GM18517 (cell line): Measurements from ENCODE around the gene POLR2B.
"Not testable (repeated sequence)": the region's sequence is repeated elsewhere in the genome, so short reads cannot be mapped to it uniquely, and the experiment has no call there.

Experiments
- ATAC-seq: cut with Tn5 transposase; IDR thresholded peaks from one replicate; pipeline ENCODE4 v1.9.1; 2021; ENCODE audit warnings: mild to moderate bottlenecking, moderate library complexity; ENCODE audit not compliant: unreplicated experiment

POLR2B gene

GRCh38 chr4:56986192-56986591 lies 7.5 kb downstream of the POLR2B start:
- ATAC-seq: no peak

- no peak for ATAC-seq
Measured at GRCh38 chr4:56986952-56987351, 8.3 kb downstream of the POLR2B start.

- ATAC-seq: no peak
Measured at GRCh38 chr4:56990109-56990905, 11.6 kb downstream of the POLR2B start.

- no peak for ATAC-seq
Measured at GRCh38 chr4:56995525-56995924, 16.8 kb downstream of the POLR2B start.

- no peak for ATAC-seq
Measured at GRCh38 chr4:56999751-57000150, 21.1 kb downstream of the POLR2B start.

GRCh38 chr4:57013543-57014120 lies 34.9 kb downstream of the POLR2B start:
- no peak for ATAC-seq

- ATAC-seq: no peak
Measured at GRCh38 chr4:57018980-57019379, 40.3 kb downstream of the POLR2B start.

GRCh38 chr4:57020467-57021101 lies 41.9 kb downstream of the POLR2B start:
- ATAC-seq: no peak

- ATAC-seq: no peak
Measured at GRCh38 chr4:57023104-57023503, 44.4 kb downstream of the POLR2B start.

GRCh38 chr4:57034520-57034919 lies 55.8 kb downstream of the POLR2B start:
- ATAC-seq: no peak

- ATAC-seq: no peak
Measured at GRCh38 chr4:57037982-57038604, 59.4 kb downstream of the POLR2B start.

GRCh38 chr4:57039345-57039744 lies 60.6 kb downstream of the POLR2B start:
- ATAC-seq: no peak

GRCh38 chr4:57040510-57040909 lies 61.8 kb downstream of the POLR2B start:
- ATAC-seq: no peak

- ATAC-seq: no peak
Measured at GRCh38 chr4:57041020-57041419, 62.3 kb downstream of the POLR2B start.

- no peak for ATAC-seq
Measured at GRCh38 chr4:57042711-57043169, 64.0 kb downstream of the POLR2B start.

GRCh38 chr4:57043347-57044251 lies 64.9 kb downstream of the POLR2B start:
- no peak for ATAC-seq

- no peak for ATAC-seq
Measured at GRCh38 chr4:57044279-57044678, 65.6 kb downstream of the POLR2B start.

- ATAC-seq: no peak
Measured at GRCh38 chr4:57044996-57045395, 66.3 kb downstream of the POLR2B start.

GRCh38 chr4:57047046-57047445 lies 68.3 kb downstream of the POLR2B start:
- ATAC-seq: not testable (repeated sequence)

- no peak for ATAC-seq
Measured at GRCh38 chr4:57048590-57049304, 70.1 kb downstream of the POLR2B start.
